Measurements from ENCODE around the gene PSME1.
"Not testable (repeated sequence)": the region's sequence is repeated elsewhere in the genome, so short reads cannot be mapped to it uniquely, and the experiment has no call there.

The PSME1 gene

GRCh38 chr14:24095271-24096068 lies 40.5 kb upstream of the PSME1 start:
- Histone ChIP-seq H3K36me3 (ENCODE audit: control insufficient read depth, insufficient read depth, low read length) (peaks cover 35% of the 10 kb centered on the region), H3K27ac (ENCODE audit: low read depth, low read length, severe bottlenecking) (peak overlapping the region; percentile 88), H3K4me1 (ENCODE audit: control insufficient read depth, insufficient read depth, low read length, poor library complexity, severe bottlenecking) (no peaks in the 10 kb centered on the region), H3K4me3 (ENCODE audit: extremely low read depth, insufficient read depth, low read length, poor library complexity, severe bottlenecking) (peak overlapping the region; percentile 72), H3K9me3 (ENCODE audit: control insufficient read depth, low read length) (no peaks in the 10 kb centered on the region)
- 51 to 61% methylated on average over 8 to 12 of the region's 12 CpGs for WGBS, 2 experiments (ENCODE audit: insufficient coverage in 2 of 2)

GRCh38 chr14:24096545-24097181 lies 39.3 kb upstream of the PSME1 start:
- Histone ChIP-seq H3K36me3 (ENCODE audit: control insufficient read depth, insufficient read depth, low read length) (peaks cover 46% of the 10 kb centered on the region), H3K4me3 (ENCODE audit: extremely low read depth, insufficient read depth, low read length, poor library complexity, severe bottlenecking) (no peak overlapping the region), H3K27ac (ENCODE audit: low read depth, low read length, severe bottlenecking) (no peak overlapping the region), H3K4me1 (ENCODE audit: control insufficient read depth, insufficient read depth, low read length, poor library complexity, severe bottlenecking) (no peaks in the 10 kb centered on the region), H3K9me3 (ENCODE audit: control insufficient read depth, low read length) (no peaks in the 10 kb centered on the region)
- 93 to 95% methylated on average over 6 to 8 of the region's 8 CpGs for WGBS, 2 experiments (ENCODE audit: insufficient coverage in 2 of 2)

DNA sequence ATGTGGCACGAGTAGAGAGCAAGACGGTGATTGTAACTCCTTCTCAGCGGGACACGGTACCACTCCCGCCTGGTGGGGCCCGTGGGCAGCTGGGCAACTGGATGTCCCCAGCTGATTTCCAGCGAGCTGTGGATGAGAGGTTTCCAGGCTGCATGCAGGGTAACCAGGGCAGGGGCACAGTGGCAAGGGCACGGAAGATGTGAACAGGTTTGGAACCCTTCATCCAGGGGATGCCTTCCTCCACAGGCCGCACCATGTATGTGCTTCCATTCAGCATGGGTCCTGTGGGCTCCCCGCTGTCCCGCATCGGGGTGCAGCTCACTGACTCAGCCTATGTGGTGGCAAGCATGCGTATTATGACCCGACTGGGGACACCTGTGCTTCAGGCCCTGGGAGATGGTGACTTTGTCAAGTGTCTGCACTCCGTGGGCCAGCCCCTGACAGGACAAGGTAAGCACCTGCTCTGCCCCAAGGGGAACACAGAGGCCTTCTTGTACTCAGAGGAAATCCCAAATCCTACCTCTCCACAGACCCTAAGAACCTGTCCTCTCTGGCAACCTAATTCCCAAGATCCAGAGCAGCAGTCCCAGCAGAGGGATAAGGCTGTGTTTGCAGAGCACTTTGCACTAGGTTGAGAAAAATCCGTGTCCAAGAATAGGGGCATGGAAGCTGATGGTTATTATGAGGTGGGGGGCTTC lies 37.6 kb upstream of the PSME1 start:
- H3K4me1 ChIP-seq (ENCODE audit: control insufficient read depth, insufficient read depth, low read length, poor library complexity, severe bottlenecking), result no peaks in the 10 kb centered on the region
- H3K4me3 ChIP-seq (ENCODE audit: extremely low read depth, insufficient read depth, low read length, poor library complexity, severe bottlenecking), result no peak overlapping the region
- H3K36me3 ChIP-seq (ENCODE audit: control insufficient read depth, insufficient read depth, low read length), result peaks cover 61% of the 10 kb centered on the region
- no peak overlapping the region for H3K27ac ChIP-seq (ENCODE audit: low read depth, low read length, severe bottlenecking)
- WGBS, 2 experiments (ENCODE audit: insufficient coverage in 2 of 2), result 90 to 93% methylated on average over 14 to 16 of the region's 16 CpGs
- H3K9me3 ChIP-seq (ENCODE audit: control insufficient read depth, low read length), result no peaks in the 10 kb centered on the region

GRCh38 chr14:24098927-24099813 lies 36.8 kb upstream of the PSME1 start:
- Histone ChIP-seq H3K36me3 (ENCODE audit: control insufficient read depth, insufficient read depth, low read length) (peaks cover 69% of the 10 kb centered on the region), H3K9me3 (ENCODE audit: control insufficient read depth, low read length) (no peaks in the 10 kb centered on the region), H3K4me1 (ENCODE audit: control insufficient read depth, insufficient read depth, low read length, poor library complexity, severe bottlenecking) (no peaks in the 10 kb centered on the region), H3K27ac (ENCODE audit: low read depth, low read length, severe bottlenecking) (no peak overlapping the region), H3K4me3 (ENCODE audit: extremely low read depth, insufficient read depth, low read length, poor library complexity, severe bottlenecking) (no peak overlapping the region)
- 97 to 98% methylated on average over 14 to 16 of the region's 17 CpGs for WGBS, 2 experiments (ENCODE audit: insufficient coverage in 2 of 2)

GRCh38 chr14:24100197-24100981 lies 35.6 kb upstream of the PSME1 start:
- Histone ChIP-seq H3K4me1 (ENCODE audit: control insufficient read depth, insufficient read depth, low read length, poor library complexity, severe bottlenecking) (no peaks in the 10 kb centered on the region), H3K4me3 (ENCODE audit: extremely low read depth, insufficient read depth, low read length, poor library complexity, severe bottlenecking) (no peak overlapping the region), H3K36me3 (ENCODE audit: control insufficient read depth, insufficient read depth, low read length) (peaks cover 76% of the 10 kb centered on the region), H3K9me3 (ENCODE audit: control insufficient read depth, low read length) (no peaks in the 10 kb centered on the region), H3K27ac (ENCODE audit: low read depth, low read length, severe bottlenecking) (no peak overlapping the region)
- 94% methylated on average over 2 to 3 of the region's 4 CpGs for WGBS, 2 experiments (ENCODE audit: insufficient coverage in 2 of 2)

DNA sequence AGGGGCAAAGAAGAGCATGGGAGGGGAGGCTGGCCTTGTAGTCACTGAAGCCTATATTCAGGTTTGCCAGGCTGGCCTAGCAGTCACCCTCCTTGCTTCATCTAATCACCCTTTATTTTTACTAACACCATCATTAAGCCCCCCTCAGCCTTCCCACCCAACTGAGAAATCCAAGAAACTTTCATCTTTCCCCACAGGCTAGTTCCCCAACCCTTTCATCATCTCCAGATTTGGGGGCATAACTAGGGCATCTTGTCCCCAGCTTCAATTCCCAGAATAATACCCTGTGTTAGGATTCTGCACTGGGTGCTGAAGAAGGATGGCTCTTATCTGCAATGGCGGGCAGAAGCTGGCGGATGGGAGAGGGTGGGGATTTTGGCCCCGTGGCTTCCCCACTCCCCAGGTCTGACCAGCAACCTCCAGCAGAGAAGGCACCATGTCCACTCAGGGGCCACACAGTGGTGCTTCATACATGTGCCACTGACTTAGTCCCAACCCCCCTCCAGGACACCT lies 35.0 kb upstream of the PSME1 start:
- 100% methylated on average over 3 of the region's 3 CpGs; no CpG with 5 or more reads in 1 of the 2 experiments for WGBS, 2 experiments (ENCODE audit: insufficient coverage in 2 of 2)
- Histone ChIP-seq H3K4me1 (ENCODE audit: control insufficient read depth, insufficient read depth, low read length, poor library complexity, severe bottlenecking) (no peaks in the 10 kb centered on the region), H3K9me3 (ENCODE audit: control insufficient read depth, low read length) (no peaks in the 10 kb centered on the region), H3K36me3 (ENCODE audit: control insufficient read depth, insufficient read depth, low read length) (peaks cover 76% of the 10 kb centered on the region), H3K27ac (ENCODE audit: low read depth, low read length, severe bottlenecking) (no peak overlapping the region), H3K4me3 (ENCODE audit: extremely low read depth, insufficient read depth, low read length, poor library complexity, severe bottlenecking) (no peak overlapping the region)

DNA sequence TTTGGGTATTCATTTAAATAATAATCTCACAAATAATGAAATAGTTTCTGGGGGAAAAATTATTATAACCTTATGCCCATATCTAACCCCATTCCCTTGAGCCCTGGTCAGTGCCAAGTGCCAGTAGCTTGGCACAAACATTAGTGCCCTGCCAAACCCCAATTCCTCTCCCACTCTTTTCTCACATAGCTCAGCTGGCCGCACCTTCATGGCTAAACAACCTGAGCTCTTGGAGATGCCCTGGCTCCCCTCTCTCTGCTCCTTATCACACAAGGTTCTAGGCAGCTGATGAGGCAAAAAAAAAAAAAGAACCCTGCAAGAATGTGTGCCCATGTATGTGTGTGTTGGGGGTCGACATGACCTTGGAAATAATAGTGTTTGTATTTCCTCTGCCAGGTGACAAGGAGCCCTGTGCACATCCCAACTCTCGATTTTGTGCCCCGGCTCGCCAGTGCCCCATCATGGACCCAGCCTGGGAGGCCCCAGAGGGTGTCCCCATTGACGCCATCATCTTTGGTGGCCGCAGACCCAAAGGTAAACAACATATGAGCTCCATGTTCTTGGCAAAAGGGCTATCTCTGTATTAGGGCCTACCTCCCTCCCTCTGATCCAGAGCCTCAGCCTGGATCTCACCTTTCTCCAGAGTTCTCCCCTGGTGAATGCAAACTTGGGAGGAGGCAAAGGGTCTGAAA lies 33.5 kb upstream of the PSME1 start:
- no peaks in the 10 kb centered on the region for H3K4me1 ChIP-seq (ENCODE audit: control insufficient read depth, insufficient read depth, low read length, poor library complexity, severe bottlenecking)
- H3K36me3 ChIP-seq (ENCODE audit: control insufficient read depth, insufficient read depth, low read length), result peaks cover 70% of the 10 kb centered on the region
- no peaks in the 10 kb centered on the region for H3K9me3 ChIP-seq (ENCODE audit: control insufficient read depth, low read length)
- no peak overlapping the region for H3K27ac ChIP-seq (ENCODE audit: low read depth, low read length, severe bottlenecking)
- H3K4me3 ChIP-seq (ENCODE audit: extremely low read depth, insufficient read depth, low read length, poor library complexity, severe bottlenecking), result no peak overlapping the region
- 92 to 100% methylated on average over 5 to 6 of the region's 7 CpGs for WGBS, 2 experiments (ENCODE audit: insufficient coverage in 2 of 2)

- Histone ChIP-seq H3K9me3 (ENCODE audit: control insufficient read depth, low read length) (no peaks in the 10 kb centered on the region), H3K4me3 (ENCODE audit: extremely low read depth, insufficient read depth, low read length, poor library complexity, severe bottlenecking) (no peak overlapping the region), H3K27ac (ENCODE audit: low read depth, low read length, severe bottlenecking) (no peak overlapping the region), H3K4me1 (ENCODE audit: control insufficient read depth, insufficient read depth, low read length, poor library complexity, severe bottlenecking) (no peaks in the 10 kb centered on the region), H3K36me3 (ENCODE audit: control insufficient read depth, insufficient read depth, low read length) (peaks cover 61% of the 10 kb centered on the region)
- WGBS, 2 experiments (ENCODE audit: insufficient coverage in 2 of 2), result 94% methylated on average over 11 to 13 of the region's 13 CpGs
Observed at GRCh38 chr14:24103451-24103850, 32.5 kb upstream of the PSME1 start.

GRCh38 chr14:24105609-24106239 lies 30.3 kb upstream of the PSME1 start:
- H3K4me1 ChIP-seq (ENCODE audit: control insufficient read depth, insufficient read depth, low read length, poor library complexity, severe bottlenecking), result not testable (repeated sequence)

More at GRCh38 chr14:24105609-24106239, 30.3 kb upstream of the PSME1 start:
- H3K36me3 ChIP-seq (ENCODE audit: control insufficient read depth, insufficient read depth, low read length), result peaks cover 39% of the 10 kb centered on the region
- WGBS, 2 experiments (ENCODE audit: insufficient coverage in 2 of 2), result 92 to 95% methylated on average over 8 of the region's 8 CpGs
- not testable (repeated sequence) for H3K4me3 ChIP-seq (ENCODE audit: extremely low read depth, insufficient read depth, low read length, poor library complexity, severe bottlenecking); H3K9me3 ChIP-seq (ENCODE audit: control insufficient read depth, low read length); H3K27ac ChIP-seq (ENCODE audit: low read depth, low read length, severe bottlenecking)
